HS-27A (cell line): ENCODE measurements around the gene KREMEN1.
"Not testable (repeated sequence)": the region's sequence is repeated elsewhere in the genome, so short reads cannot be mapped to it uniquely, and the experiment has no call there.

Source experiments
- DNase-seq: peaks from one replicate; pipeline ENCODE4 v3.0.0-alpha.2; 2012; ENCODE audit warnings: low read depth, missing footprints

Gene KREMEN1

DNA sequence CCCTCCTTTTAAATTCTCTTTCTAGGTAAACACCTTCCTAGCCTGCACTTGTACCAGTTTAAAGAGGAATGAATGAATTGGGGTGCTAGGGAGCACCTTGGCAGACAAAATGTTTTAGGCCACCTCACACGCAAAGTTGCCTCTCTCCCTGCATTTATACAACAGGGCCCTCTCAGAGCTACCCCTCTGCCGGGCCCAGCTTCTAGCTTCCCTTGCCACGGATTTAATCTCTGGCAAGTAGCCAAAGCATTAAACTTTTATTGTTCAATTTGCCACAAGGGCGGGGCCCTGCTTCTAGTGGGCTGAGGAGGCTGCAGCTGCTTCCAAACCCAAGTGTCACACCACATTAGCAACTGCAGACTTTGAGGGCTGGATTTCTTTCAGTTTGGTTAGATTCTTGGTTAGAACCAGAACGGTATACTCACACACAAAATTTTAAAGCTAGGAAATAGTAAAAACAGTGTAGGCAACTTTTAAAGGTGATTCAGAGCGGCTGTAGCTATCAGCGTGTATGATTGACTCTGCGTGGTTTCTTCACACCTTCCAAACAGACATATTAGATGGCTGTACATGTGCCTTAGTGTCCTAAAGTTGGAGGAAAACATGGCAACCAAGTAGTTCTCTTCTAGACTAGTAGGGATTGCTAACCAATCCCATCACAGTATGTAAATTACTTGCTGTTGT, 6.5 kb downstream of the KREMEN1 start:
- DNase-seq = no peak

GRCh38 chr22:29080106-29080975, 7.5 kb downstream of the KREMEN1 start:
- DNase-seq = no peak

DNA sequence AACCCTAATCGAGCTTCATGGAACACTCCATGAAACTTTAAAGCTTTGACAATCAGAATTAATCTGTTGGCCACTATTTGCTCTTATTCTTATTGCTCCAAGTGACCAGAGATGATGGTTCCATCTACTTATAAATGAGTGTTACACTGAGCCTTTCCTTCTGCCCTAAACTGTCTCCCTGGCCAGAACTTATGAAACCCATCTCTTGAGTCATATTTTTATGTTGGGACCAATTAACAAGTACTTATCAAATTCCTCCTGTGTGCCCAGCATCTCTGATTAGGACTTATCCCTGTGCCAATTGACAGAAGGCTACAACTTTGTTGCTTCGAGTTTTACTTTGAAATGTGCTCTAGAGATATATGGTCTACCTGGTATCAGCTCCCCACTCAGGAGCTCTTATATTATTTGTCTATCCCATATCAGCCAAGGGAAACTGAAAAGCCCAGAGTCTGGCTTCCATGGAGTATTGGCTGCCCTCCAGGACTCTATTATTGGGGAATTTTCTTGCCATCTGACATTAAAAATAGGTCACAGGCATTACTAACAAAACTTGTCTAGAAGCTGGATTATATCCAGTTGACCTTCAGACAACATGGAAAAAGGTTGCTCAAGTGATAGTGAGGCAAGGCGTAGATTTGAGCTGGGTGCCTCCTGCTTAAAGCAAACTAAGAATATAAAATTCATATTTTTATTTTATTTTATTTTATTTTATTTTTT, 8.8 kb downstream of the KREMEN1 start:
- no peak for DNase-seq

- DNase-seq = no peak
These were observed 10.2 kb downstream of the KREMEN1 start for GRCh38 chr22:29082826-29083545.

GRCh38 chr22:29083576-29083932, 10.7 kb downstream of the KREMEN1 start:
- not testable (repeated sequence) for DNase-seq

DNA sequence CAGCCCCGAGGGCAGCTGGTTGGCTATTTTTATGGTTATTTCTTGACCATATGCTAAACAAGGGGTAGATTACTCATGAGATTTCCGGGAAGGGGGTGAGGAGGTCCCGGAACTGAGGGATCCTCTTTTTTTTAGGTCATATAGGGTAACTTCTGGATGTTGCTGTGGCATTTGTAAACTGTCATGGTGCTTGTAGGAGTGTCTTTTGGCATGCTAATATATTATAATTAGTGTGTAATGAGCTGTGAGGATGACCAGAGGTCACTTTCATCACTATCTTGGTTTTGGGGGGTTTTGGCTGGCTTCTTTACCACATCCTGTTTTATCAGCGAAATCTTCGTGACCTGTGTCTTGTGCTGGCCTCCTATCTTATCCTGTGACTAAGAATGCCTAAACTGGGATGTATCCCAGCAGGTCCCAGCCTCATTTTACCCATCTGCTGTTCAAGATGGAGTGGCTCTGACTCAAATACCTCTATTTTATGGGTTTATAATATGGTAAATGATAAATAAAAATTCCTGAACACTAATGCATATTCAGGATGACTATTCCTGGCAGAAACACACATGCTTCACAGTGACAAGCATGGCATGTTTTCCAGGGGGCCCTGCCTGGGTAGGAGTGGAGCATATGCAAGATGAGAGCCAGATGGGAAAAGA, 11.2 kb downstream of the KREMEN1 start:
- no peak for DNase-seq

DNA sequence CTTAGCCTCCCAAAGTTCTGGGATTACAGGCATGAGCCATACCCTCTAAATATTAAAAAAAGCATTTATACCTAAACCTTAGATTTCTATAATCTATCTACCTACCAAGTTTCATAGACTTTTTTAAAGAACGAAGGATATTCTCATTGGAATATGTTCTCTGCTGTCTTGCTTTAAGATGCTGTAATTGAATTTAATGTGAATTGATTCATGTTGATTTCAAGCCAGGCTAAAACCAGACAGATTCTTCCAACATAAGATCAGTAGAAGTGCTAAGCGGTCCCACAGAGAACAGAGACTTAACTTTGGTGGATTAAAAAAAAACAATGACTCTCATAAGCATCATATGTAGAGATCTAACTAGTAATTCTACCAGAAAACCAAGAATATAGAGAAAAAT, 14.2 kb downstream of the KREMEN1 start:
- DNase-seq = no peak

DNA sequence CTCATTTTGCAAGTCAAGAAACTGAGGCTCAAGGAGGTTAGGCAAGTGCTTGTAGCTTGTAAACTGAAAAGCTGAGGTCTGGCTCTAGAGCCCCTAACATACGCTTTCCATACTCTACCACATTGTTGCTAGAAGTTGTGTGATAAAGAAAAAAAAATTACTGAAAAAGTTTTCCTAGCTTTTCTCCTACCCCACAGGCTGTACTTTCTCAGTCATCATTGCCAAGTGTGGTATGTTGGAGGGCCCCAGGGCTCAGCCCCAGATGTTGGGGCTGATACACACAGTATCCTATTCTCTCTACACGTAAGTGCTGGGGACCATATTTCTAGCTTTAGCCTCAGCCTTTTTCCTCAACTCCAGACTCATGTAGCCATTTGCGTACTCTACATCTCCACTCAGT, 16.0 kb downstream of the KREMEN1 start:
- no peak for DNase-seq

DNA sequence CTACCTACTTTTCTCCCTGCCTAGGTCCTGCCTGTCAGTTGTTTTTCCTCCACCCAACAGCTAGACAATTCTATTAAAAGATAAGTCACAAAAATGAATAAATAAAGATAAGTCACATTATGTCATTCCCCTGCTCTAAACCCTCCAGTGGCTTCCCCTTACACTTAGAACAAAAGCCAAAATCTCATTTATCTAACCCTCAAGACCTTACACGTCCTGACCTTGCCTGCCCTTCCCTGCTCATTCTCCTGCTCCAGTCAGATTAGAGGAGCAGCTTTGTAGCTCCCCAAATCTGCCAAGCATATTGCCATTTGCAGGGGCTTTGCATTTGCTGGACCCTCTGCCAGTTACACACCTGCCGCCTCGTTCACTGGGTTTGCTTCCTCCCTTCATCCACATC, 16.7 kb downstream of the KREMEN1 start:
- DNase-seq = no peak

- no peak for DNase-seq
These were observed 17.2 kb downstream of the KREMEN1 start for GRCh38 chr22:29090039-29090438.

DNA sequence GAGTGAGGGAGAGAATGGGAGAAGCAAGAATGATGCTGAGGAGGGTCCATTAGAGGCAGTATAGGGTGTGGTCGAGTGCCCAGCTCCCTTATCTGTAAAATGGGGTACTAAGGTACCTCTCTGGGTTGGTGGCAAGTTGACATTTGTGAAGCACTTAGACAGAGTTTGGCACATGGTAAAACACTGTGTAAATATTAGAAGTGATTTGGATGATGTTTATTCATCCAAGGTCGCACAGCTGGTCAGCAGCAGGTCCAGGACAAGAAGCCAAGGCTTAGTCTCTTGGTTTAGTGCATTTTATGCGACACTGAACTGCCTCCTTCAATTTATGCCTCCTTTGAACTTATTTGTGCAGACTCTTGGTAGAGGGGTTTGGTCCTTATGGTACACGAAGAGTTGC, 19.4 kb downstream of the KREMEN1 start:
- DNase-seq = no peak

- no peak for DNase-seq
These were observed 20.2 kb downstream of the KREMEN1 start for GRCh38 chr22:29093030-29093429.

DNA sequence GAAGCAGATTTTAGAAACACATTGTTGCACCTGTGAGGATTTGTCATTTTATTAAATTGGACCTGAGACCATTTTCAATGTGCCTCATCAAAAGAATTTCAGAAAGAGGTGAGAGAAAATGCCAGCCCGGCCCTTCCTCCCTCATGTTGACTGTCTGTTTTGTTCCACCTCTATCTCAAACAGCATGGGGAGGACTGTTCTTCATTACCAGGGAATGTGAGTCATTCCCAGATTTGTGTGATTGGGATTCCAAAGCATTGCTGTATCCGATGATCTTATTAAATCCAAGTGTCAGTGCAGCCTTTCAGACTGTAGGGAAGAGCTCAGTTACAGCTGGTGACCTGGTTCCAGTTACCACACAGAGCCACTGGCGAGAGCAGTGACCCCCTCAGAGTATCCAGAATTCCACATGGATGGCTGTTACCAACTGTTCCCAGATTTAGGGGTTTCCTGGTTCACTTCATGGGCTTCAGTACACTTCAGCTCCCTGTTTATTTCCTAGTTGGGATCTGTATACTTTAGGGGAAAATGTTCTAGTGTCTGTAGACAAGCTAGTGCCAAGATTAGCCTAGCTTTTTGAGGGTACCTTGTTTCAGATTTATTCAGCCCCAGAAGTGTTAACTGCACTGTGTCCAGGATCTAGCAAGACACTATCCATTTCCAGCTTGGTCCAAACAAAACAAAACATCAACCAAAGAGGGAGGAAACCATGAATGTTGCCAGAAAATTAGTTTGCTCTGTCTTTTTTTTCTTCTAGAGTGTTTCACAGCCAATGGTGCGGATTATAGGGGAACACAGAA, 20.9 kb downstream of the KREMEN1 start:
- no peak for DNase-seq

GRCh38 chr22:29095459-29095858, 22.6 kb downstream of the KREMEN1 start:
- no peak for DNase-seq

DNA sequence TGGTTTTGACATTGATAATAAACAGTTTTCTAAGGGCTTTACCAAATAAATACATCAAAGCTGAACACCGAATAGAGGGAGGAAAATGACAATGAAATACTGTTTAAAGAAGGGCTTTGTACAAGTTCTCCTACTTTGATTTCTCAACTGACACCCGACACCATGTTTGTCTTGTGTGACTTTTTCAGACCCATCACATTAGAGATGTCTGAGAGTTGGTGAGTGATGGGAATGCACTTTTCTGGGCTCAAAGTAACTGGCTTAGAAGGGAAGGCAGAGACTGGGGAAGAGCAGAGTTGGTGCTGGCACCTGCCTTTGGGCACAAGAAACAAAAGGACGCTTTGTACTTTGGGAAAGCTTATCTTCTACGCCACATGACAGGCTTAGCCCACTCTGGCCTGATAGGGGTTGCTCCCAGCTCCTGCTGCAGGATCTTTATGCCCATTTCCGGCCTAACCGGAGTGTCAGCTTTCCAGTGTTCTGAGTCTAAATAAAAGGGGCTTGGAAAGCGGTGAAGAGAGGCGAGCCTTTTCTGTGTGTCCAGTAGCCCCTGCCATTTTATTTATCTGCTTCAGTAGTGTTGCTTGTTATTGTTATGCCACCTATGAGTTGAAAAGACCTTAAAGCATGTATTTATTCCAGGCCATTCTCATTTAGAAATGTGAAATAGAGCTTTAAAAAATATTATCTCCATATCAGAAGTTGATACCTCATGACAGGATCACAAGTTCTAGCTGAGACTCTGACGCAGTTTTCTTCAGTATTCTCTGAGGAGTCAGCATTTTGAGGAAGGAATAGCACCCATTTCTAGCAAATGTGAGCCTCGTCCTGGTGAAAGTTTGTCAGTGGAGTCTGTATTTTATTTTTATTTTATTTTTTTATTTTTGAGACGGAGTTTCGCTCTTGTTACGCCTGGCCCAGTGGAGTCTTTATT, 24.2 kb downstream of the KREMEN1 start:
- no peak for DNase-seq

- no peak for DNase-seq
These were observed 25.5 kb downstream of the KREMEN1 start for GRCh38 chr22:29098296-29098695.

DNA sequence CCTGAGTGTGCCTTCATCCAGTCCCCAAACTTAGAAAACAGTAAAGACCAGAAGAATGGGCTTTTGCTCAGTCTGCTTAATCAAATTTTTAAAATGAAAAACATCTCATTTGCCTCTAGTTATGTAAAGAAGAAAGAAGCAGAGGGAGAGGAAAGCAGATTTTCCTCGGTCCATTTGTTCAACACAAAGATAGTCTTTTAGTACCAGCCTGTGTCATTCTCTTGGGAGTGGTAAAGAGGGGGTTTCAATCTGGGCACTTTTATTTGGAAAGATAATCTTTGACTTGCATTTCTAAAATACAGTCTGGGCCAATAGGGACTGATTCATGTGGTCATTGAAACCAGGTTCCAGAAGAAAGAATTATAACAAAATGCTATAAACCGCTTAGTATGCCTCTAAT, 29.5 kb downstream of the KREMEN1 start:
- no peak for DNase-seq

- no peak for DNase-seq
These were observed 30.3 kb downstream of the KREMEN1 start for GRCh38 chr22:29103121-29103520.

DNA sequence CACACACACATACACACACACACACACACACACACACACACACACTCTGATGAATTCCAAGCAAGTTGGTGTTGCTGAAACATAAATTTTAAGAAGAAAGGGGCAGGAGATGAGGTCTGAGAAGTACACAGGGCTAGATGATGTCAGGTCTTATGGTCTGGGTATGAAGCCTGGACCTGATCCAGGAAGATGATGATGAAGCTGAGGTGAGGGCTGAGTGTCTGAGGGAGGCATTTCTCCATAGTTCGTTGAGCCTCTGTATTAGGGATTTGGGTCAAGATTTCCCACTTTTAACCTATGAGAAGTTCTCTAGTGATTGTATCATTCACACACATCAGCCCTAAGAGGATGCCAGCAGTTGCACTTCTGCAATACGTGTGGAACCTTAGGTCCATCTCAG, 32.6 kb downstream of the KREMEN1 start:
- DNase-seq = no peak

DNA sequence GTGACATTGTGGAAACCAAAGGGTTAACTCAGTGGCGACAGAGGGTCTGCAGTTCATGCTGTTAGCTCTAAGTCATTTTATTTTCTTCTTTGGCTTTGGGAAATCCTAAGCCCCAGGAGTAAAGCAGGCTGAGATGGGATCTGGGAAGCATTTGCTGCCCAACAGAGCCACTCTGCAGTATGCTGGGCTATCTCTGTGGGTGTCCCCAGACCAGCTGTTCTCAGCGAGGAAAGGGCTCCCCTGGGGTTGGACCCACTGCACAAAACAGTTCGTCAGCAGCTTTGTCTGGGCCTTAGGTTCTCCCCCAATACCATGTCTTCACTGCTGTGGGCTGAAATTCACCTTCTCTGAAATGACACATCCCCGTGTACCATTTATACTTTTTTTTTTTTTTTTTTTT, 34.0 kb downstream of the KREMEN1 start:
- DNase-seq = no peak
